ENCODE results near the gene MAFB. TPM values are rescaled to one million over a fixed set of nuclear protein-coding genes. Genes with fewer than 3 reads are reported as not detected.

The MAFB gene
- polyA plus RNA-seq, 1 donor (not counting 4 experiments of a cell fraction or from before 2014, with no cell fraction given), result 1.7 TPM

GRCh38 chr20:40704828-40705227 lies 15.8 kb upstream of the MAFB start:
- no peak for FAIRE-seq
- H3K79me2 ChIP-seq (ENCODE audit: control insufficient read depth, insufficient read depth, low read length), result no peaks in the 10 kb centered on the region

GRCh38 chr20:40703975-40704530 lies 15.0 kb upstream of the MAFB start:
- TF ChIP-seq CTCF (optimal IDR thresholded peaks at IDR 0.05 in 1 of 3, IDR thresholded peaks at IDR 0.05 in 1 of 3, conservative IDR thresholded peaks at IDR 0.05 in 1 of 3; ENCODE audit: extremely low read depth in 1 of 3, insufficient read depth in 2 of 3, low read length in 3 of 3) (no peak), EZH2 (IDR thresholded peaks at IDR 0.05; ENCODE audit: low read length) (no peak)
- DNase-seq (ENCODE audit: low read depth, low spot score) (no peak), FAIRE-seq (no peak)
- H3K9ac ChIP-seq (ENCODE audit: control insufficient read depth, extremely low read depth, insufficient read depth, low read length), result no peak overlapping the region
- no peaks in the 10 kb centered on the region for H3K4me1 ChIP-seq (ENCODE audit: control insufficient read depth, extremely low read depth, insufficient read depth, low read length)
- no peak overlapping the region for H3K27ac ChIP-seq (ENCODE audit: control insufficient read depth, insufficient read depth, low read length)
- H3K4me2 ChIP-seq (ENCODE audit: control insufficient read depth, extremely low read depth, insufficient read depth, low read depth, low read length), result no peak overlapping the region
- dilution Hi-C loops (cut with MboI; ENCODE audit: extremely low pct_ligation_motif_present, low sequenced_read_pairs), result no loop called here
- H3K4me3 ChIP-seq (ENCODE audit: control insufficient read depth in 2 of 3, extremely low read depth in 1 of 3, insufficient read depth in 2 of 3, low read depth in 1 of 3, low read length in 3 of 3), result no peak overlapping the region
- H3K36me3 ChIP-seq (ENCODE audit: control insufficient read depth in 2 of 2, extremely low read depth in 1 of 2, insufficient read depth in 2 of 2, low read length in 2 of 2), result no peaks in the 10 kb centered on the region
- H3K9me1 ChIP-seq (ENCODE audit: control insufficient read depth, extremely low read depth, insufficient read depth, low read length), result no peaks in the 10 kb centered on the region
- no peak overlapping the region for H2AFZ ChIP-seq (ENCODE audit: control insufficient read depth, low read length)
- no peaks in the 10 kb centered on the region for H3K9me3 ChIP-seq (ENCODE audit: control insufficient read depth, low read depth, low read length)
- no peaks in the 10 kb centered on the region for H3K79me2 ChIP-seq (ENCODE audit: control insufficient read depth, insufficient read depth, low read length)
- H3K27me3 ChIP-seq (ENCODE audit: control insufficient read depth, extremely low read depth, insufficient read depth, low read length), result no peaks in the 10 kb centered on the region
- H4K20me1 ChIP-seq (ENCODE audit: control insufficient read depth, extremely low read depth, insufficient read depth, low read length), result no peaks in the 10 kb centered on the region

More at GRCh38 chr20:40704828-40705227, 15.8 kb upstream of the MAFB start:
- no peaks in the 10 kb centered on the region for H4K20me1 ChIP-seq (ENCODE audit: control insufficient read depth, extremely low read depth, insufficient read depth, low read length)
- H3K27ac ChIP-seq (ENCODE audit: control insufficient read depth, insufficient read depth, low read length), result no peak overlapping the region
- H3K27me3 ChIP-seq (ENCODE audit: control insufficient read depth, extremely low read depth, insufficient read depth, low read length), result no peaks in the 10 kb centered on the region
- DNase-seq (ENCODE audit: low read depth, low spot score), result no peak
- H3K4me1 ChIP-seq (ENCODE audit: control insufficient read depth, extremely low read depth, insufficient read depth, low read length), result no peaks in the 10 kb centered on the region
- H3K36me3 ChIP-seq (ENCODE audit: control insufficient read depth in 2 of 2, extremely low read depth in 1 of 2, insufficient read depth in 2 of 2, low read length in 2 of 2), result no peaks in the 10 kb centered on the region
- H2AFZ ChIP-seq (ENCODE audit: control insufficient read depth, low read length), result no peak overlapping the region
- no peak overlapping the region for H3K9ac ChIP-seq (ENCODE audit: control insufficient read depth, extremely low read depth, insufficient read depth, low read length)
- no peak overlapping the region for H3K4me2 ChIP-seq (ENCODE audit: control insufficient read depth, extremely low read depth, insufficient read depth, low read depth, low read length)
- dilution Hi-C loops (cut with MboI; ENCODE audit: extremely low pct_ligation_motif_present, low sequenced_read_pairs), result no loop called here
- no peaks in the 10 kb centered on the region for H3K9me3 ChIP-seq (ENCODE audit: control insufficient read depth, low read depth, low read length)
- H3K9me1 ChIP-seq (ENCODE audit: control insufficient read depth, extremely low read depth, insufficient read depth, low read length), result no peaks in the 10 kb centered on the region
- TF ChIP-seq CTCF (optimal IDR thresholded peaks at IDR 0.05 in 1 of 3, IDR thresholded peaks at IDR 0.05 in 1 of 3, conservative IDR thresholded peaks at IDR 0.05 in 1 of 3; ENCODE audit: extremely low read depth in 1 of 3, insufficient read depth in 2 of 3, low read length in 3 of 3), result no peak
- TF ChIP-seq EZH2 (IDR thresholded peaks at IDR 0.05; ENCODE audit: low read length), result no peak
- H3K4me3 ChIP-seq (ENCODE audit: control insufficient read depth in 2 of 3, extremely low read depth in 1 of 3, insufficient read depth in 2 of 3, low read depth in 1 of 3, low read length in 3 of 3), result no peak overlapping the region
